DOHH2 (cell line): ENCODE data around the gene TMPRSS4.

Experiments
- CTCF ChIP-seq: fragments of 200-600 bp; sonication (generic); IDR thresholded peaks from one replicate; pipeline ENCODE4 v1.5.1; 2014; ENCODE audit warnings: antibody characterized with exemption, mild to moderate bottlenecking, low read depth, low read length; ENCODE audit not compliant: poor library complexity, severe bottlenecking
- EZH2phosphoT487 ChIP-seq: fragments of 200-600 bp; sonication (generic); IDR thresholded peaks from 2 replicates; pipeline ENCODE4 v1.6.1; 2017; ENCODE audit warnings: borderline replicate concordance, mild to moderate bottlenecking, antibody characterized with exemption, low read length, moderate library complexity, mixed read lengths

GRCh38 chr11:118145285-118146227 lies 68.7 kb downstream of the TMPRSS4 start:
- TF ChIP-seq CTCF (peak; percentile 90), EZH2phosphoT487 (no peak)
